M059J (cell line): ENCODE measurements around the gene SPTBN4. TPM values are rescaled to one million over a fixed set of nuclear protein-coding genes. Genes with fewer than 3 reads are reported as not detected.
A peak's percentile ranks its signal among the peaks of the same experiment; 100 is the strongest.
"Not testable (repeated sequence)": the region's sequence is repeated elsewhere in the genome, so short reads cannot be mapped to it uniquely, and the experiment has no call there.

Source experiments
- DNase-seq: peaks from one replicate; pipeline ENCODE4 v3.0.0-alpha.2; 2012; ENCODE audit warnings: low read depth
- total RNA-seq: library from RNA; depleted of rRNA; stranded (reverse); fragments of >200 nt; shearing (Covaris generic); gene quantifications from 2 replicates; pipeline ENCODE4 v1.2.3, GENCODE V29; 2014

SPTBN4 gene
- total RNA-seq, 1 experiment from 2014 or later, result 0.67 TPM

DNA sequence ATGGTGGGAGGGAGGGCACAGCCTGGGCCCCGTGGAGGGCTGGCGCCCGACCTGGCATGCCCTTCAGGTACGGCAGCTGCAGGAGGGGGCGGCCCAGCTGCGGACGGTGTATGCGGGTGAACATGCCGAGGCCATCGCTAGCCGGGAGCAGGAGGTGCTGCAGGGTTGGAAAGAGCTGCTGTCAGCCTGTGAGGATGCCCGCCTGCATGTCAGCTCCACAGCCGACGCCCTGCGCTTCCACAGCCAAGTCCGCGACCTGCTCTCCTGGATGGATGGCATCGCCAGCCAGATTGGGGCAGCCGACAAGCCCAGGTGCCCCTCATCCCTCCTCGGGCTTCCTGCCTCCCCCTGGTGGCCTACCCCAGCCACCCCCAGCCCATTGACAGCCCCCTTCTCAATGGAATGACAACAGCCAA, 93.3 kb downstream of the SPTBN4 start:
- no peak for DNase-seq

DNA sequence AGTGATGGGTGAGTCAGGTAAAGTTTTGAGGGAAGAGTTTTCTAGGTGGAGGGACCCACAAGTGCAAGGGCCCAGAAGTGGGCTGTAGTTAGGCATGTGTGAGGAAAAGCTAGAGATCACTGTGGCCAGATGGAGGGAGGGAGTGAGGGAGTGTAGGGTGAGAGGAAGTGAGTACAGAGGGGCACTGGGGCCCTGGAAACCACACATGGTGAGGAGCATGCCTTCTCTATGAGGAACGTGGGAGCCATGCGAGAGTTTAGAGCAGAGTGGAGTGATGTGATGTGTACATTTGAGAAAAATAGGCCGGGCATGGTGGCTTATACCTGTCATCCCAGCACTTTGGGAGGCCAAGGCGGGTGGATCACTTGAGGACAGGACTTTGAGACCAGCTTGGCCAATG, 95.1 kb downstream of the SPTBN4 start:
- DNase-seq, result no peak

- DNase-seq, result not testable (repeated sequence)
Measured at GRCh38 chr19:40564535-40564934, 97.7 kb downstream of the SPTBN4 start.

DNA sequence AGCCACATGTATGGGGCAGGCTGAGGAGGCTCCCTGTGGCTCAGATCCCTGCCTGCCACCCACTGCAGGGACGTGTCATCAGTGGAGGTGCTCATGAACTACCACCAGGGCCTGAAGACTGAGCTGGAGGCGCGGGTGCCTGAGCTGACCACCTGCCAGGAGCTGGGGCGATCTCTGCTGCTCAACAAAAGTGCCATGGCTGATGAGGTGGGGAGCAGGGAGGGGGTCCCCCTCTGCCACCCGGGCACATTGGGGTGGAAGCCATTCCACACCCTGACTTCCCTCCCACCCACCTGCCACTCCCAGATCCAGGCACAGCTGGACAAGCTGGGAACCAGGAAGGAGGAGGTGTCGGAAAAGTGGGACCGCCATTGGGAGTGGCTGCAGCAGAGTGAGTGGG, 98.6 kb downstream of the SPTBN4 start:
- DNase-seq, result no peak

- DNase-seq, result no peak
Measured at GRCh38 chr19:40565910-40566495, 99.2 kb downstream of the SPTBN4 start.

DNA sequence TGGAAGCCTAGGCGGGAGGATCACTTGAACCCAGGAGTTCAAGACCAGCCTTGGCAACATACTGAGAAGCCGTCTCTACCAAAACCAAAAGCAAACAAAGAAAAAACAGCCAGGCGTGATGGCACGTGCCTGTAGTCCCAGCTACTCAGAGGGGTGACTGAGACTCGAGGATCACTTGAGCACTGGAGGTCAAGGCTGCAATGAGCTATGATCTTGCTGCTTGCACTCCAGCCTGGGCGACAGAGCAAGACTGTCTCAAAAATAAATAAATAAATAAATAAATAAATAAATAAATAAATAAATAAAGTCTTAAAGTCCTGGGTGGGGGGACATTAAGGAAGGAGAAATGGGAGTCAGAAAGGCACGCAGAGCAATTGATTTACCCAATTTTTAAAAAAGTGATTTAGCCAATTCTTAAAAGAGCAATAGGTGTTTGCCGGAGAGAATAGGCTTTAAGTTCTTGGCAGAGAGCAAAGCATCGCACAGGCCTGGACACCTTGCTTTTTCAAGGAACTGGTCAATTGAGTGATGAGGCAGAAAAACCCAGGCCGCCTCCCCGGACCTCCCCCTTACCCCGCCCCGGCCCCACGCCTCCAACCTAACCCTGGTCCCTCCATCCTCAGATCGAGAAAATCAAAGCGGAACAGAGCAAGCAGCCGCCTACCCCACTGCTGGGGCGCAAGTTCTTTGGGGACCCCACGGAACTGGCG, 100.4 kb downstream of the SPTBN4 start:
- DNase-seq, result no peak

- no peak for DNase-seq
Measured at GRCh38 chr19:40567750-40568494, 101.1 kb downstream of the SPTBN4 start.

GRCh38 chr19:40570313-40571004, 103.7 kb downstream of the SPTBN4 start:
- peak; percentile 99 for DNase-seq

DNA sequence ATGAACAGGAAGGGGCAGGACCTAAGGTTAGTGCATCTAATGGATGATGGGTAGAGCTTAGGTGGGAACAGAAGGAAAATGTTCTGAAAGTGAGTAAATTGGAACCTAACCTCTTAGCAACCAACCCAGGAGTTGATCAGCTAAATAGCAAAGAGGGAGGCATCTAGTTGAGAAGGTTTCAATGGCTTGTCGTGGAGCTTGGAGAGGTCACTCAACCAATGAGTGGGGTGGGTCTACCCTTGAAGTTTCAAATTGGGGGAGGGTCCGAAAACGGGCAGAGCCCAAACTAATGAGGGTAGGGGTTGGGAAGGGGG, 104.2 kb downstream of the SPTBN4 start:
- no peak for DNase-seq

GRCh38 chr19:40571831-40572495, 105.2 kb downstream of the SPTBN4 start:
- DNase-seq, result no peak

- DNase-seq, result no peak
Measured at GRCh38 chr19:40575326-40575725, 108.5 kb downstream of the SPTBN4 start.

DNA sequence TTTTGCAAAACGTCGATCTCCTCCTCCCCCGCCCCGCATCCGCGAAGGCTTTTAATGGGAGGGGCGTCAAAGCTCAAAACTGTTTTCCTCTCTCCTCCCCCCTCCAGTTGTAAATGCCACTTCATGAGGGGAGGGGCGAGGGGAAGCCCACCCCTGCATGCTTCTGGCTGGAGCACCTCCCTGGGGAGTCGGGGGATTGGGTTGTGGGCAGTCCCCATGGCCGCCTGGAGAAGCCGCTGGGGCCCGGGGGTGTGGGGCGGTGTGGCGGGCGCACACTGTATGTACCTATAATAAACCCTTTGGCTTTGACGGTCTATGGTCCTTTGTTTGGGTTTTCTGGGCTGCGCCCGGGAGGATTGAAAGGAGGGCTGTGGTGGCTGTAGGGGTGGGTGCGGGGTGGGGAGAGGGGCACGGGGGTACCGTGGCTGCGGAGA, 109.4 kb downstream of the SPTBN4 start:
- DNase-seq, result no peak

GRCh38 chr19:40576585-40577451, 110.0 kb downstream of the SPTBN4 start, which contains the start of gene SHKBP1:
SHKBP1 (plus strand) TSS chr19:40576873; CDS start chr19:40576900, 27 bp downstream.
- DNase-seq, result peak; percentile 93

DNA sequence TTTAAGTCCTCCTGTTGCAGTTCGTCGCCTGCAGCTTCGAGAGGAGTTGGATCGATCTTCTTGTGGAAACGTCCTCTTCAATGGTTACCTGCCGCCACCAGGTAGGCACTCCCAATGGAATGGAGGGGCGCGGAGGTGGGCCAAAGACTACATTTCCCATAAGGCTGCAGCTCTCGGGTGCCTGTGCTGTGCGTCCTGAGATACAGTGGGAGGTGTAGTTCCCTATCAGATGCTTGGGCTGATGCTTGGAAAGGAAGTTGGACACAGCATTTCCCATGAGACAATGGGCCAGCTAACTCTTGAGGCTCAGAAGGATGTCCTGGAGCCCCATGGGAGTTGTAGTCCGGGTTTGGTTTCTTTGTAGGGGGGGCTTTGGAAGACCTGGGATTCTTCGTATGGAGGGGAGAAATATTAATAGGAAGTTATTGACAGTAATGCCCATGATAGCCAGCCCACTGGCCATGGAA, 111.7 kb downstream of the SPTBN4 start:
- DNase-seq, result peak; percentile 50

GRCh38 chr19:40580619-40581018, 113.8 kb downstream of the SPTBN4 start:
- DNase-seq, result no peak

DNA sequence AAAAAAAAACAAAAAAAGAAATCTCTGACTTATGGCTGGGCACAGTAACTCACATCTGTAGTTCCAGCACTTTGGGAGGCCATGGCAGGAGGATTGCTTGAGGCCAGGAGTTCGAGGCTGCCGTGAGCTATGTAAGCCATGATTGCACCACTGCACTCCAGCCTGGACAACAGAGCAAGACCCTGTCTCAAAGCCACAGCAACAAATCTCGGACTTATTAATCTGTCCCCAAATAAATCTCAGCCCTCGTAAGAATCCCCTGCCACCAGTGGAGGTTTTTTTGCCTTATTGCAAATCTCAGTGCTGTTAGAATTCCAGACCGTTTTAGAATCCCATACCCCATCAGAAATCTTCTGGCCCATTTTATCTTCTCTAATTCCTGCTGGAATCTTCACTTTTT, 114.7 kb downstream of the SPTBN4 start:
- no peak for DNase-seq

DNA sequence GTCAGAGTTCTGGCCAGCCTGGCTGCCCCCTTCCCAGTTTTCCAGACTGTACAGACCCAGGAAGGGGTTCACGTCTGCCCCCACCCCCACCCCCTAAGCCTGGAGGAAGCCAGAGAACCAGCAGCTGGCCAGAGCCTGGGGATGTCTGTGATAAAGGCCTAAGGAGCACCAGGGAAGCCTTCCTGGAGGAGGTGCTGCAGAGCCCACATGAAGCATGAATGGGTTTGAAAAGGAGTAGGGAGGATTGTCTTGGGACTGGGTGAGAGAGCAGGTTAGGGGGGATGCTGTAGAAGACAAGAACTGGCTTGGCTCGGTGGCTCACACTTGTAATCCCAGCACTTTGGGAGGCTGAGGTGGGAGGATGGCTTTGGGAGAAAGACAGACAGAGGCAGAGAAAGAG, 115.7 kb downstream of the SPTBN4 start:
- no peak for DNase-seq

- DNase-seq, result no peak
Measured at GRCh38 chr19:40583283-40583682, 116.5 kb downstream of the SPTBN4 start.

DNA sequence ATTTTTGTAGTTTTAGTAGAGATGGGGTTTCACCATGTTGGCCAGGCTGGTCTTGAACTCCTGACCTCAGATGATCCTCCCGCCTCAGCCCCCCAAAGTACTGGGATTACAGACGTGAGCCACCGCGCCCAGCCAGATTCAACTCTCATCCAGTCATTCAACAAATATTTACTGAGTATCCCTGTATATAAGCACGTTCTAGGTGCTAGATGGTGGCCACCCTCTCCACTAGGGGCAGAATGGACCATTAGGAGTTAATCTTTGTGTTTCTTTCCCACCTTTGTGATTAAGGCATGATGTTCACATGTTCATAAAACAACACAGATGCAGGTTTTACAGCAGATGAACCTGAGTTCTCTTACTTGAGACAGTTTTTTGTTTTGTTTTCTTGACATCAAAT, 117.2 kb downstream of the SPTBN4 start:
- no peak for DNase-seq

DNA sequence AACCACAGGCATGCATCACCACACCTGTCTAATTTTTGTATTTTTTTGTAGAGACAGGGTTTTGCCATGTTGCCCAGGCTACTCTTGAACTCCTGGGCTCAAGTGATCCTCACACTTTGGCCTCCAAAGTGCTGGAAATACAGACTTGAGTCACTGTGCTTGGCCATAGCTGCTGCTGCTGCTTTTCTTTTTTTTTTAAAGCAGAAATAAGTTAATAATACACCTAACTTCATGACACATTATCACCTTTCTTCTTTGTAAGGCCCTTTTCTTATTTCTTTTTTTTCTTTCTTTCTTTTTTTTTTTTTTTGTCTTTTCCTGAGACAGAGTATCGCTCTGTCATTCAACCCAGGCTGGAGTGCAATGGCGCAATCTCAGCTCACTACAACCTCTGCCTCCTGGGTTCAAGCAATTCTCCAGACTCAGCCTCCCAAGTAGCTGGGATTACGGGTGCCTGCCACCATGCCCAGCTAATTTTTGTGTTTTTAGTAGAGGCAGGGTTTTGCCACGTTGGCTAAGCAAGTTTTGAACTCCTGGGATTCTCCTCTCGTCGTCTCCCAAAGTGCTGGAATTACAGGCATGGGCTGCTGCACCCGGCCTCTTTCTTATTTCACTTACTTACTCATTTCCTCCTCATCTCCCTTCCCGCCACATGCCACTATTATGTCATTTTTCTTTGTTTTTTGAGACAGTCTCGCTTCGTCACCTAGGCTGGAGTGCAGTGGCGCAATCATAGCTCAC, 118.6 kb downstream of the SPTBN4 start:
- peak; percentile 92 for DNase-seq
